H1 (cell line): ENCODE results near the gene STK39. TPM values are rescaled to one million over a fixed set of nuclear protein-coding genes. Genes with fewer than 3 reads are reported as not detected.

Source experiments
- BRCA1 ChIP-seq: IDR thresholded peaks from 2 replicates; pipeline ENCODE4 v1.6.1; 2012; ENCODE audit warnings: low read depth, low read length, improper control_type of control experiment
- CBX8 ChIP-seq: fragments of 300-800, 300-1000 bp; sonication (generic); IDR thresholded peaks from 2 replicates; pipeline ENCODE4 v1.7.1; 2016; ENCODE audit warnings: low read depth, low read length, borderline replicate concordance
- SP2 ChIP-seq: IDR thresholded peaks from 2 replicates; pipeline ENCODE4 v1.6.1; 2012; ENCODE audit warnings: mild to moderate bottlenecking, low read length, inconsistent platforms
- SUZ12 ChIP-seq: fragments of 200-600 bp; sonication (generic); IDR thresholded peaks from 2 replicates; pipeline ENCODE4 v1.6.1; 2012; ENCODE audit warnings: mild to moderate bottlenecking, inconsistent platforms, low read length, moderate library complexity, mixed read lengths
- polyA plus RNA-seq, 7 experiments: library from polyadenylated mRNA; depleted of rRNA in 3 of 7; stranded (reverse) in 5 of 7; unstranded in 2 of 7; fragments of >200 nt in 5 of 7; fragments of 200-250 nt in 2 of 7; gene quantifications; 1 replicate in 5 of 7; 2 replicates in 1 of 7; 4 replicates in 1 of 7; pipeline versions ENCODE4 v1.2.1 to v1.2.3, GENCODE V29; 2011 to 2013; ENCODE audit warnings: missing spikeins in 2 of 7, mixed read lengths in 2 of 7
- total RNA-seq: library from RNA; stranded (reverse); fragmentation: NEBNext Ultra II Directional; extraction: Animal tissue kit (Norgen Biotek cat#: 25700); gene quantifications from 2 replicates; pipeline ENCODE4 v1.2.1, GENCODE V29; 2021

Gene STK39
- total and polyA plus RNA-seq, 2 of the 8 experiments (the other 6 are each of a cell fraction or from before 2014, with no cell fraction given): 13.7 to 23.8 TPM

DNA sequence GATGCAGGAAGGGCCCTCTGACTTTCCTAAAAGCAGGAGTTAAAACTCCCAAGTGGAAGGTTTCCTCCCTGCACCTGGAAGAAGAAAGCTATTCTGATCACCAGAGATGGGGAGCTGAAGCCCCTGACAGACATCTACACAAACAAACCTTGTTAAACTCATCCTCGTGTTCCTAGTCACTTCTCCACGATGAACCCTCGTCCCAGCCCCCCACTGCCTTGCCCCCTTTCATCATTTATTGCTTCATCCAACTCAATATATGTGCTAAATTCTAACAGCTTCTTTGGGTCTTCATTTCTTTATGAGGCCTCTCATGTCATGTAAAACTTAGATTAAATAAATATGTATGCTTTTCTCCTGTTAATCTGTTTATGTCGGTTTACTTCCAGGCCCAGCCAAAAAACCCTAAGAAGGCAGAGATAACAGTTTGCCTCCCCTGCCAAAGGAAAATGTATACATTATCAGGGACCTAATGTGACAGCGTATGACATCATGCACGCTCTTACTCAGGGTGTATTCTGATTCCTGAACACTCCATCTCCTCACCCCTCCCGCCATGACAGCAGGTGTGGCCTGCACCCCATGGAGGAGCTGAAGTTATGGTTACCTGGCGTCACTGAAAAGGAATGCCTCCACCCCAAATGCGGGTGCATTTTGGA, 287.2 kb downstream of the STK39 start (continued):
- TF ChIP-seq BRCA1 (no peak), SP2 (no peak), SUZ12 (no peak), CBX8 (no peak)
